Tibial artery (tissue), 4 donors: ENCODE results near the gene ATP6V0C.

Source experiments
- DNase-seq, 2 donors: peaks; one replicate each; pipeline ENCODE4 v3.0.0-alpha.2; 2019
- H3K27ac ChIP-seq, 2 donors: fragments of 200-600 bp; sonication (generic) in 1 of 2; 1 replicate in 1 of 2; 2 replicates in 1 of 2; pipeline ENCODE4 v1.5.1; 2018 to 2019; ENCODE audit warnings: mild to moderate bottlenecking in 1 of 2
- H3K27me3 ChIP-seq, 2 donors: fragments of 200-600 bp; sonication (generic) in 1 of 2; one replicate each; pipeline versions ENCODE4 v1.5.1 to v1.6.0; 2016 to 2019
- H3K36me3 ChIP-seq, 3 donors: fragments of 200-600 bp; sonication (generic) in 2 of 3; one replicate each; pipeline ENCODE4 v1.5.1; 2016 to 2019; ENCODE audit warnings: mild to moderate bottlenecking in 2 of 3
- H3K4me1 ChIP-seq, 4 donors: fragments of 200-600 bp; sonication (generic) in 2 of 4; 1 replicate in 3 of 4; 2 replicates in 1 of 4; pipeline ENCODE4 v1.5.1; 2016 to 2019
- H3K4me3 ChIP-seq, 2 donors: fragments of 200-600 bp; sonication (generic) in 1 of 2; 1 replicate in 1 of 2; 2 replicates in 1 of 2; pipeline ENCODE4 v1.5.1; 2018 to 2019; ENCODE audit warnings: mild to moderate bottlenecking in 2 of 2
- H3K9me3 ChIP-seq, 3 donors: fragments of 200-600 bp; sonication (generic) in 1 of 3; one replicate each; pipeline ENCODE4 v1.5.1; 2016 to 2019
- CTCF ChIP-seq, 2 experiments: fragments of 200-600 bp in 1 of 2; fragments of 450-650 bp in 1 of 2; IDR thresholded peaks; one replicate each; pipeline ENCODE4 v1.5.1; 2017 to 2019; ENCODE audit warnings: antibody characterized with exemption in 2 of 2, mild to moderate bottlenecking in 1 of 2, moderate library complexity in 1 of 2
- intact Hi-C: fragments of 100-400 bp; cut with DNase I; formaldehyde crosslinking; loops from one replicate; pipeline ENCODE4 v1.15.0; 2023; ENCODE audit warnings: low total_unique reads

Gene ATP6V0C

GRCh38 chr16:2470603-2471015 is 43.1 kb upstream of the ATP6V0C start:
- peaks cover 6 to 77% (median 56%) of the 10 kb centered on the region in 4 donors for H3K4me1 ChIP-seq
- DNase-seq, result no peak
- no peak overlapping the region for H3K27ac ChIP-seq
- H3K4me3 ChIP-seq, result no peak overlapping the region
- no peaks in the 10 kb centered on the region for H3K9me3 ChIP-seq
- peaks cover 6 to 69% of the 10 kb centered on the region in 2 donors for H3K27me3 ChIP-seq
- no peaks in the 10 kb centered on the region for H3K36me3 ChIP-seq
- no peak for TF ChIP-seq CTCF (IDR thresholded peaks at IDR 0.05)
- intact Hi-C loops, result loop anchor here (10.0 kb wide), 1 partner anchor 126 kb away; the partner anchor contains the start of gene ABCA3

- Histone ChIP-seq H3K9me3 (no peaks in the 10 kb centered on the region), H3K27me3 (peaks cover 6 to 69% of the 10 kb centered on the region in 2 donors), H3K4me3 (peak within 1 kb of the TSS in 1 of 2 donors; percentile 23), H3K36me3 (no peaks in the 10 kb centered on the region), H3K4me1 (peaks cover 6 to 82% (median 62%) of the 10 kb centered on the region in 4 donors), H3K27ac (no peak within 1 kb of the TSS)
- TF ChIP-seq CTCF (IDR thresholded peaks at IDR 0.05), result no peak
- intact Hi-C loops, result loop anchor here (10.0 kb wide), 1 partner anchor 126 kb away; the partner anchor contains the start of gene ABCA3
- DNase-seq, result no peak
Observed at GRCh38 chr16:2471016-2471652, 42.6 kb upstream of the ATP6V0C start, which contains the start of gene NTN3. Gene NTN3, plus strand, starts transcription at chr16:2471297. Its CDS starts 405 bp downstream, at chr16:2471702.

- intact Hi-C loops, result loop anchor here (10.0 kb wide), 1 partner anchor 127 kb away; the partner anchor contains the start of gene ABCA3
- peaks cover 6 to 84% (median 62%) of the 10 kb centered on the region in 4 donors for H3K4me1 ChIP-seq
- H3K4me3 ChIP-seq, result peak overlapping the region in 1 of 2 donors; percentile 23
- no peak overlapping the region for H3K27ac ChIP-seq
- no peak for DNase-seq
- no peaks in the 10 kb centered on the region for H3K36me3 ChIP-seq
- no peaks in the 10 kb centered on the region for H3K9me3 ChIP-seq
- TF ChIP-seq CTCF (IDR thresholded peaks at IDR 0.05), result no peak
- peaks cover 6 to 67% of the 10 kb centered on the region in 2 donors for H3K27me3 ChIP-seq
Observed at GRCh38 chr16:2471653-2472487, 41.9 kb upstream of the ATP6V0C start.

GRCh38 chr16:2472488-2472864 is 41.3 kb upstream of the ATP6V0C start:
- Histone ChIP-seq H3K4me1 (peaks cover 6 to 78% (median 58%) of the 10 kb centered on the region in 4 donors), H3K9me3 (no peaks in the 10 kb centered on the region), H3K27ac (no peak overlapping the region), H3K27me3 (peaks cover 6 to 61% of the 10 kb centered on the region in 2 donors), H3K36me3 (no peaks in the 10 kb centered on the region), H3K4me3 (no peak overlapping the region)
- TF ChIP-seq CTCF (IDR thresholded peaks at IDR 0.05), result no peak
- intact Hi-C loops, result loop anchor here (10.0 kb wide), 1 partner anchor 128 kb away; the partner anchor contains the start of gene ABCA3
- DNase-seq, result no peak

GRCh38 chr16:2472885-2473445 is 40.8 kb upstream of the ATP6V0C start:
- no peak overlapping the region for H3K27ac ChIP-seq
- no peaks in the 10 kb centered on the region for H3K36me3 ChIP-seq
- TF ChIP-seq CTCF (IDR thresholded peaks at IDR 0.05), result no peak
- H3K27me3 ChIP-seq, result peaks cover 6 to 56% of the 10 kb centered on the region in 2 donors
- DNase-seq, result no peak
- no peak overlapping the region for H3K4me3 ChIP-seq
- intact Hi-C loops, result loop anchor here (10.0 kb wide), 1 partner anchor 128 kb away; the partner anchor contains the start of gene ABCA3
- no peaks in the 10 kb centered on the region for H3K9me3 ChIP-seq
- peaks cover 6 to 73% (median 54%) of the 10 kb centered on the region in 4 donors for H3K4me1 ChIP-seq
